Epithelial cell of proximal tubule (primary cell): Measurements from ENCODE around the gene VAC14. TPM values are rescaled to one million over a fixed set of nuclear protein-coding genes. Genes with fewer than 3 reads are reported as not detected.

Source experiments
- DNase-seq: peaks from one replicate; pipeline ENCODE4 v3.0.0-alpha.2; 2011; ENCODE audit warnings: low read depth
- H3K4me3 ChIP-seq: 2 replicates; pipeline ENCODE4 v1.5.1; 2011; ENCODE audit warnings: low read depth, mild to moderate bottlenecking, low read length
- CTCF ChIP-seq: conservative IDR thresholded peaks from 2 replicates; pipeline ENCODE4 v1.5.1; 2012; ENCODE audit warnings: low read depth, mild to moderate bottlenecking, low read length
- total RNA-seq: library from RNA; depleted of rRNA; stranded (reverse); fragments of >200 nt; gene quantifications from 2 replicates; pipeline ENCODE4 v1.2.3, GENCODE V29; 2015

Gene VAC14
- total RNA-seq, 1 donor from 2014 or later = 32.5 TPM

GRCh38 chr16:70642633-70643032, 158.3 kb downstream of the VAC14 start:
- DNase-seq = no peak
- TF ChIP-seq CTCF = no peak
- no peak overlapping the region for H3K4me3 ChIP-seq

- no peak for DNase-seq
- TF ChIP-seq CTCF = no peak
- H3K4me3 ChIP-seq = no peak overlapping the region
Observed at GRCh38 chr16:70638814-70639792, 161.9 kb downstream of the VAC14 start.

Other genes with a start within 250 kb of the VAC14 start
- 0.86 TPM in 1 of 2 replicates, not detected in the other for gene IL34, start 154.6 kb downstream of the VAC14 start, total RNA-seq
- gene MTSS2, start 115.1 kb downstream of the VAC14 start, total RNA-seq = 12.6 and 39.8 TPM in 2 replicates